Panc1 (cell line): Measurements from ENCODE around the gene SNRPD2. TPM values are rescaled to one million over a fixed set of nuclear protein-coding genes. Genes with fewer than 3 reads are reported as not detected.

ENCODE experiments used
- ATAC-seq: fragments of 200-7000 bp; cut with Tn5 transposase; 2 replicates; pipeline ENCODE4 v1.9.1; 2020; ENCODE audit warnings: mild to moderate bottlenecking, moderate library complexity
- BruUV-seq: library from RNA; stranded (reverse); fragments of 400-500 nt; replicated peaks from 2 replicates; lab custom pipeline; 2021; lab: Mats Ljungman, UMichigan
- CTCF ChIA-PET: fragments of 300-600 bp; sonication (Branson Sonifier 250); formaldehyde crosslinking; loops from one replicate; lab custom pipeline; 2022; ENCODE audit warnings: antibody characterized with exemption; lab: Charles Lee
- POLR2A ChIA-PET: fragments of 300-600 bp; sonication (Branson Sonifier 250); formaldehyde crosslinking; loops from one replicate; lab custom pipeline; 2022; ENCODE audit warnings: antibody characterized with exemption; lab: Charles Lee
- DNase-seq: peaks from one replicate; pipeline ENCODE4 v3.0.0-alpha.2; 2010; ENCODE audit warnings: low read depth, low spot score
- H3K27ac ChIP-seq: 2 replicates; pipeline ENCODE4 v1.5.1; 2011; ENCODE audit warnings: mild to moderate bottlenecking, low read length, inconsistent platforms
- H3K27me3 ChIP-seq: fragments of 200-500 bp; sonication (Bioruptor generic); 2 replicates; pipeline ENCODE4 v1.6.0; 2014; ENCODE audit warnings: low read length, inconsistent platforms; ENCODE audit not compliant: control insufficient read depth, insufficient read depth
- H3K36me3 ChIP-seq: fragments of 200-500 bp; sonication (Bioruptor generic); 2 replicates; pipeline ENCODE4 v1.5.1; 2014; ENCODE audit warnings: inconsistent platforms, mild to moderate bottlenecking, low read length, moderate library complexity; ENCODE audit not compliant: control insufficient read depth, insufficient read depth
- H3K4me1 ChIP-seq: 2 replicates; pipeline ENCODE4 v1.5.1; 2011; ENCODE audit warnings: inconsistent platforms, mild to moderate bottlenecking, low read length, moderate library complexity; ENCODE audit not compliant: control insufficient read depth, insufficient read depth
- H3K4me3 ChIP-seq, 2 experiments: 2 replicates each; pipeline ENCODE4 v1.5.1; 2011 to 2012; ENCODE audit warnings: low read depth in 2 of 2, low read length in 2 of 2, mild to moderate bottlenecking in 2 of 2, inconsistent platforms in 1 of 2, moderate library complexity in 1 of 2
- H3K9me3 ChIP-seq: fragments of 200-500 bp; sonication (Bioruptor generic); 2 replicates; pipeline ENCODE4 v1.5.1; 2014; ENCODE audit warnings: low read depth, mild to moderate bottlenecking, inconsistent platforms, low read length, moderate library complexity; ENCODE audit not compliant: control insufficient read depth, insufficient read depth
- POLR2AphosphoS5 ChIP-seq: IDR thresholded peaks from 2 replicates; pipeline ENCODE4 v1.6.1; 2012; ENCODE audit warnings: mild to moderate bottlenecking, low read depth, low read length, moderate library complexity
- SIN3A ChIP-seq: IDR thresholded peaks from 2 replicates; pipeline ENCODE4 v1.6.1; 2012; ENCODE audit warnings: low read depth, mild to moderate bottlenecking, low read length, moderate library complexity, borderline replicate concordance; ENCODE audit not compliant: insufficient read depth
- TCF7L2 ChIP-seq: IDR thresholded peaks from 2 replicates; pipeline ENCODE4 v1.6.1; 2011; ENCODE audit warnings: mild to moderate bottlenecking, low read depth, low read length, inconsistent platforms
- in situ Hi-C: cut with HindIII; loops from 2 replicates; pipeline ENCODE4 v1.10.0; 2016; ENCODE audit warnings: low sequenced_read_pairs, low pct_unique_long_range_greater_than_20kb
- intact Hi-C: fragments of 100-400 bp; cut with micrococcal nuclease; formaldehyde crosslinking; loops from one replicate; pipeline ENCODE4 v1.10.0; 2022; ENCODE audit not compliant: unreplicated experiment
- total RNA-seq: library from RNA; stranded (reverse); gene quantifications from one replicate; pipeline ENCODE4 v1.2.1, GENCODE V29; 2021; ENCODE audit not compliant: unreplicated experiment
- TF ChIP-seq, protein P1 (sequence below), 2 experiments: IDR thresholded peaks; 2 replicates each; pipeline ENCODE4 v1.6.1; 2011 to 2012; ENCODE audit warnings: low read depth in 2 of 2, control low read depth in 1 of 2, low read length in 1 of 2, mild to moderate bottlenecking in 1 of 2, moderate library complexity in 1 of 2; ENCODE audit not compliant: insufficient read depth in 1 of 2
- TF ChIP-seq, protein P2 (sequence below): fragments of 450-650 bp; IDR thresholded peaks from 2 replicates; pipeline ENCODE4 v1.5.1; 2017; ENCODE audit warnings: mild to moderate bottlenecking

SNRPD2 gene
- total RNA-seq, 1 experiment from 2014 or later, result 496 TPM

DNA sequence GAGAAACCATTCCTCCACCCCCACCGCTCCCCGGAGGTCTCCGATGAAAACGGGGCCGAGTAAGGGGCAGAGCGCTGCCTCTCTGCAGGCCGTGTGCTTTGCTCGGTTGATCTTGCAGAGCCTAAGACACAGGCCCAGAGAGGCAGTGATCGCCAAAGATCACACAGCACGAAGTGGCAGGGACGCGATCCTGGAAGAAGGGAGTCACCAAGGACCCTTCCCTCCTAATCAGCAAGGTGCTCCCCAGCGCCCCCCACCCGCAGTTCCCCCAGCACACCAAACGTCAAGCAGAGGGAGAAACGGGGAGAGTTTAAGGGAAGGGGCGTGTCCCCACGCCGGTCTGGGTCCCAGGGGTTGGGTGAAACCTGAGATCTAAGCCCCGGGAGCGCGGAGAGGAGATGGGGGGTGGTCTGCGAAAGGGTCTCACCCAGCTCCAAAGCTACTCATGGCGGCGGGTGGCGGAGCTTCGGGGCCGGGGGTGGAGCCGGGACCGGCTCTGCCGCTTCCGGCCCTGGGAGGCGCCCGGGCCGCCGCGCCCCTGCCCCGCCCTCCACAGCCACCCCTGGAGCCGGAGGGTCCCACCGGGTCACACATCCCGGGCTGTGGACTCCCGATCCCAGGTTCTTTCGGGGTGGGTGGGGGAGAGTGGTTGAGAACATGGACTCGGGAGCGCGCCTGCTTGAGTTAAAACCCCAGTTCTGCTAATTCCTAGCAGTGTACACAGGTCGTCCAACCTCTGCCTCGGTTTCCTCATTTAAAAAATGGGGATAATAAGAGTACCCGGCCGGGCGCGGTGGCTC is 52.6 kb downstream of the SNRPD2 start, which contains the start of gene EML2:
TSS of gene EML2 (minus strand) at position 468 of the 800 bp plus-strand sequence. CDS start at position 447, 21 bp downstream.
- no peaks in the 10 kb centered on the region for H3K9me3 ChIP-seq
- H3K4me1 ChIP-seq, result peaks cover 14% of the 10 kb centered on the region; the same call in 1 of the 2 replicates
- ChIA-PET CTCF (no interaction called here), POLR2A (no interaction called here)
- 0 out of 2 replicates have a peak, but pooled peaks have one; percentile 23 for ATAC-seq
- in situ Hi-C loops (no loop called here), intact Hi-C loops (no loop called here)
- 0 out of 2 replicates have a peak, but pooled peaks have one; percentile 26 for TF ChIP-seq POLR2AphosphoS5
- TF ChIP-seq SIN3A, result peak; percentile 45; the same call in 1 of the 2 replicates
- TF ChIP-seq, protein P1, sequence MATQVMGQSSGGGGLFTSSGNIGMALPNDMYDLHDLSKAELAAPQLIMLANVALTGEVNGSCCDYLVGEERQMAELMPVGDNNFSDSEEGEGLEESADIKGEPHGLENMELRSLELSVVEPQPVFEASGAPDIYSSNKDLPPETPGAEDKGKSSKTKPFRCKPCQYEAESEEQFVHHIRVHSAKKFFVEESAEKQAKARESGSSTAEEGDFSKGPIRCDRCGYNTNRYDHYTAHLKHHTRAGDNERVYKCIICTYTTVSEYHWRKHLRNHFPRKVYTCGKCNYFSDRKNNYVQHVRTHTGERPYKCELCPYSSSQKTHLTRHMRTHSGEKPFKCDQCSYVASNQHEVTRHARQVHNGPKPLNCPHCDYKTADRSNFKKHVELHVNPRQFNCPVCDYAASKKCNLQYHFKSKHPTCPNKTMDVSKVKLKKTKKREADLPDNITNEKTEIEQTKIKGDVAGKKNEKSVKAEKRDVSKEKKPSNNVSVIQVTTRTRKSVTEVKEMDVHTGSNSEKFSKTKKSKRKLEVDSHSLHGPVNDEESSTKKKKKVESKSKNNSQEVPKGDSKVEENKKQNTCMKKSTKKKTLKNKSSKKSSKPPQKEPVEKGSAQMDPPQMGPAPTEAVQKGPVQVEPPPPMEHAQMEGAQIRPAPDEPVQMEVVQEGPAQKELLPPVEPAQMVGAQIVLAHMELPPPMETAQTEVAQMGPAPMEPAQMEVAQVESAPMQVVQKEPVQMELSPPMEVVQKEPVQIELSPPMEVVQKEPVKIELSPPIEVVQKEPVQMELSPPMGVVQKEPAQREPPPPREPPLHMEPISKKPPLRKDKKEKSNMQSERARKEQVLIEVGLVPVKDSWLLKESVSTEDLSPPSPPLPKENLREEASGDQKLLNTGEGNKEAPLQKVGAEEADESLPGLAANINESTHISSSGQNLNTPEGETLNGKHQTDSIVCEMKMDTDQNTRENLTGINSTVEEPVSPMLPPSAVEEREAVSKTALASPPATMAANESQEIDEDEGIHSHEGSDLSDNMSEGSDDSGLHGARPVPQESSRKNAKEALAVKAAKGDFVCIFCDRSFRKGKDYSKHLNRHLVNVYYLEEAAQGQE (IDR thresholded peaks at IDR 0.05; ENCODE audit: insufficient read depth in 1 of 2, low read depth in 2 of 2, low read length in 1 of 2), result no peak
- TF ChIP-seq TCF7L2, result no peak
- TF ChIP-seq, protein P2, sequence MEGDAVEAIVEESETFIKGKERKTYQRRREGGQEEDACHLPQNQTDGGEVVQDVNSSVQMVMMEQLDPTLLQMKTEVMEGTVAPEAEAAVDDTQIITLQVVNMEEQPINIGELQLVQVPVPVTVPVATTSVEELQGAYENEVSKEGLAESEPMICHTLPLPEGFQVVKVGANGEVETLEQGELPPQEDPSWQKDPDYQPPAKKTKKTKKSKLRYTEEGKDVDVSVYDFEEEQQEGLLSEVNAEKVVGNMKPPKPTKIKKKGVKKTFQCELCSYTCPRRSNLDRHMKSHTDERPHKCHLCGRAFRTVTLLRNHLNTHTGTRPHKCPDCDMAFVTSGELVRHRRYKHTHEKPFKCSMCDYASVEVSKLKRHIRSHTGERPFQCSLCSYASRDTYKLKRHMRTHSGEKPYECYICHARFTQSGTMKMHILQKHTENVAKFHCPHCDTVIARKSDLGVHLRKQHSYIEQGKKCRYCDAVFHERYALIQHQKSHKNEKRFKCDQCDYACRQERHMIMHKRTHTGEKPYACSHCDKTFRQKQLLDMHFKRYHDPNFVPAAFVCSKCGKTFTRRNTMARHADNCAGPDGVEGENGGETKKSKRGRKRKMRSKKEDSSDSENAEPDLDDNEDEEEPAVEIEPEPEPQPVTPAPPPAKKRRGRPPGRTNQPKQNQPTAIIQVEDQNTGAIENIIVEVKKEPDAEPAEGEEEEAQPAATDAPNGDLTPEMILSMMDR, result no peak; the same call in 1 of the 2 replicates
- no peak for DNase-seq
- H3K27ac ChIP-seq, result peak within 1 kb of the TSS; percentile 77
- H3K36me3 ChIP-seq, result no peaks in the 10 kb centered on the region
- no peaks in the 10 kb centered on the region for H3K27me3 ChIP-seq
- peak within 1 kb of the TSS; percentile 61 to 71 for H3K4me3 ChIP-seq
- no TSS peak for BruUV-seq

GRCh38 chr19:45637890-45638667 is 53.7 kb downstream of the SNRPD2 start:
- TF ChIP-seq, protein P1 (IDR thresholded peaks at IDR 0.05; ENCODE audit: insufficient read depth in 1 of 2, low read depth in 2 of 2, low read length in 1 of 2), result no peak
- TF ChIP-seq SIN3A, result no peak
- TF ChIP-seq TCF7L2, result no peak
- TF ChIP-seq, protein P2, result no peak
- no peak for TF ChIP-seq POLR2AphosphoS5
- H3K27ac ChIP-seq, result peak overlapping the region; percentile 77
- ChIA-PET POLR2A (no interaction called here), CTCF (no interaction called here)
- in situ Hi-C loops, result no loop called here
- BruUV-seq, result TSS peak; percentile 65
- DNase-seq (no peak), ATAC-seq (no peak)
- no peaks in the 10 kb centered on the region for H3K27me3 ChIP-seq
- peaks cover 14% of the 10 kb centered on the region; the same call in 1 of the 2 replicates for H3K4me1 ChIP-seq
- H3K4me3 ChIP-seq, result peak overlapping the region; percentile 61 to 71
- no peaks in the 10 kb centered on the region for H3K9me3 ChIP-seq
- intact Hi-C loops, result no loop called here
- no peaks in the 10 kb centered on the region for H3K36me3 ChIP-seq
